GM18519 (cell line): ENCODE measurements around the gene PRG2.
"Not testable (repeated sequence)": the region's sequence is repeated elsewhere in the genome, so short reads cannot be mapped to it uniquely, and the experiment has no call there.

Experiments used
- ATAC-seq: cut with Tn5 transposase; IDR thresholded peaks from one replicate; pipeline ENCODE4 v1.9.1; 2021; ENCODE audit warnings: mild to moderate bottlenecking, moderate library complexity; ENCODE audit not compliant: unreplicated experiment, low FRiP score

PRG2 gene

DNA sequence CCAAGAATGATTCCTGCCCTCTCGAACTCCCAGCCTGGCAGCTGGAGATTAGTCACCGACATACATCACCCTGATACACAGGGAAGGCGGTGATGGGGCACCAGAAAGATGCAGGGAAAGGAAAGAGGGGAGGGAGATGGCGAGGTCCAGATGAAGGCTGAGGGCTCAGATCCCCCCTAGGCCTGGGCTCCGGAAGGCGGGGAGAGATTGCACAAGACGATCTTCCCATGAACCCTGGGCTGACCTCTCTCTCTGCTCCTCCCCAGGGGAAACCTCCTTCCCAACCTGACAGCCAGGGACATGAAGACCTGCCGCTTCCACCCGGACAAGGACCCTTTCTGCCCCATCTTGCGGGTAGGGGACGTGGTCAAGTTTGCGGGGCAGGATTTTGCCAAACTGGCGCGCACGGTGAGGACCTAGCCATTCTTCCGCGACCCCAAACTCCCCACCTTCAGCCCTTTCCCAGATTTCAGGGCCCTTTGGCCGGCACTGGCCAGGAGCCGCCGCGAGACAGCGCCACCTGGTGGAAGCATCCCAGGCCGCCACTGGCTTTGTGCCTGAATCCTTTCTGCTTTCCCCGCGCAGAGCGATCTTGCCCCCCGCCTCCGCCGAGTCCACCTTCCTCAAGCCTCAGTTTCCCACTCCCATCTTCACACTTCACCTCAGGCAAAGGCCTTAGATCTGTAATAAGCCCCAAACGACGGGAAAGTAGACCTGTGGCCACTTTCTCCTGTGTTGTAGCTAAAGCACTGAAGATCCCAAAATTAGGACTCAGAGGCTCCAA is 40.8 kb downstream of the PRG2 start:
- no peak for ATAC-seq

DNA sequence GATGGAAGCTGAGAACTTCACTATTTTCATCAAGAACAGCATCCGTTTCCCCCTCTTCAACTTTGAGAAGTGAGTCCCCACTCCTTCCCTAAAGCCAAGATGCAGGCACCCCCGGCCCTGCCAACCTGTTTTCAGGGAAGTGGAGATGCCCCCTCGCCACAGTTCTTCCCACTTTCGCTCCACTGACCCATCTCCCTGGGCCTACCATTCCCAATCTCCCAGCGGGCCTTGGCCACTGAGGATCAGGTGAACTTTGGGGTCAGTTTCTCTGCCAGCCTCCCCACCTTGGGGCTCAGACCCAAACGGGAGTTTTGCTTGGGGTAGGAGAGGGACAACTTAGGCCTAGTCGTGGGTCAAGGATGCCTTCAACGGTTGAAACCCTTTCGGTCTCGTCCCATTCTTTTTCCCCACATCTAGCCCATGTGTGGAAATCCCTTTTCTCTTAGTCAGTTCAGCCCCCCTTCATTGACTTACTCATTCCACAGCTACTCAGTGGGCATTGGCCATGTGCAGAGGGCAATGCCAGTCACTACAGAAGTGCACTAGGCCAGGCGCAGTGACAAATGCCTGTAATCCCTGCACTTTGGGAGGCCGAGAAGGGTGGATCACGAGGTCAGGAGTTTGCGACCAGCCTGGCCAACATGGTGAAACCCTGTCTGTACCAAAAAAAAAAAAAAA is 41.7 kb downstream of the PRG2 start:
- ATAC-seq, result no peak

DNA sequence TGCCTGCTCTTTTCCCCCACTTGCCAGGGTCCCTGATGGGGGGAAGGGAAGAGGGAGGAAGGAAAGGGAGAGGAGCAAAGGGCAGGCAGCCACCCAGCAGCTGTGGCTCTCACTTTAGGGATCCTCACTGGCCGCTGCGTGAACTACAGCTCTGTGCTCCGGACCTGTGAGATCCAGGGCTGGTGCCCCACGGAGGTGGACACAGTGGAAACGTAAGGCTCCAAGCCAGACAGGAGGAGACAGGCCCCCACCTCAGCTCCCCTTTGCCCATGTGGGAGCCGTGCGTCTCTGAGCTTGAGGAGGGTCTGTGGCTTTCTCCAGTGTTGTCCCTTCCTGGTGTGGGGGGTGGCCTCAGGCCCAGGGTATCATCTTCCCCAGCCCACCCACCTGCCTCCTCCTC is 42.4 kb downstream of the PRG2 start:
- no peak for ATAC-seq

DNA sequence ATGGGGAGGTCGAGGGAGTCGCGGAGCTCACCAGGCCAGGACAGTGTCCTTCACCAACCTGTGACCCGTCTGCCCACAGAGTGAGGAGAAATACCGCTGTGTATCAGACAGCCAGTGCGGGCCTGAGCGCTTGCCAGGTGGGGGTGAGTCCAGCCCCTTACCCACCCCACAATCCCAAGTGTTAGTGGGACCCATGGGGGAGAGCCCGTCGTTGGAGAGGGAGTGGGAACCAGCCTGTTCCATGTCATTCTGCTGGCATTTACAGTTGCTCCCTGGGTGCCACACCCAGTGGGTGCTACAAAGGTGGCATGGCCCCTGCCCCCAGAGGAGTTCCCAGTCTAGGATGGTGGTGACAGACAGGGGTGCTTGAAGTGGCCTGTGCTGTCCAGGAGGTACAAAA is 43.1 kb downstream of the PRG2 start:
- no peak for ATAC-seq

DNA sequence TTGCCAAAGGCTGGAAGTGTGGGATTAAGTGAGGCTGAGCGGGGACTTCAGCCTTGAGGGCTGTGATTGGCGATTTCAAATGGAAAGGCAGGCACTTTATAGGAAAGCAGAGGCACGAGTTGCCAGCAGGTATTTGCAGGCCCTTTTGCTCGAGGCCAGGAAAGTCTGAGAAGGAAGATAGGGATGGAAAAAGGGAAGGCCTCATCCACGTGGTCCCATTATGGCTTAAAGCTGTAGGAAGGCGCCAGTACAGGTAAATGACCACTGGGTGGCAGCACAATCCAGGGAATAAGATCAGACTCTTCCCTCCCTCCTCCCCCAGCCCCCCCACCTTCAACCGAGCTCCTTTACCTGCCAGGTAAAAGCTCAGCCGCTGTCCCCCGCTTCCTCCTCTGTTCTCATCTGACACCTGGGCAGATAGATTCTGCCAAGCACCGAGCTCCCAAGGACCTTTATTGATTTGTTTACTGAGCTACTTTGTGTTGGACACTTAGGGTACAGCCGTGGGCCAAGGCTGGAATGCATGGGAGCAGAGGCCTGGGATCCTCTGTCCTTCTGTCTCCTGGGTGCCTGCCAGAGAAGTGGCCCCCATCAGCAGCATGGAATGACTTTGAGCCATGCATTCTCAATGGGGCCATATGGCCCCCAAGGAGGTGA is 44.8 kb downstream of the PRG2 start:
- ATAC-seq, result no peak

DNA sequence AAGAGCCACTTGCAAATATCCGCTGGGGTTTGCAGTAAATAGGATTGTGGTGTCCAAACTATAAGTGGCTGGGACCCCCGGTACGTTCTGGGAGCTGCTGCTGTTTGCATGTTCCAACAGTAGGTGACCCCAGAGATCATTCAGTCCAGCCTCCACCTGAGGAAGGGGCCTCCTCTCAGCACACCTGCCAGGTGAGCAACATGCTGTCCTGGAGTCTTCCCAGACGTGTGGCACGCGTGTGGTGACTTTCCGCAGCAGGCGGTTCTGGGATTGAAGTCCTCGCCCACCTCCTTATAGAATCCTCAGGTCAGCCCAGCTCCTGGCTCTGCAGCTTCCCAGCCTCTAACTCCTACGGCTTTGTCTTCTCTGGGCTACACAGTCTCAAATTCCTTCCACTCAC is 45.6 kb downstream of the PRG2 start:
- ATAC-seq, result no peak

DNA sequence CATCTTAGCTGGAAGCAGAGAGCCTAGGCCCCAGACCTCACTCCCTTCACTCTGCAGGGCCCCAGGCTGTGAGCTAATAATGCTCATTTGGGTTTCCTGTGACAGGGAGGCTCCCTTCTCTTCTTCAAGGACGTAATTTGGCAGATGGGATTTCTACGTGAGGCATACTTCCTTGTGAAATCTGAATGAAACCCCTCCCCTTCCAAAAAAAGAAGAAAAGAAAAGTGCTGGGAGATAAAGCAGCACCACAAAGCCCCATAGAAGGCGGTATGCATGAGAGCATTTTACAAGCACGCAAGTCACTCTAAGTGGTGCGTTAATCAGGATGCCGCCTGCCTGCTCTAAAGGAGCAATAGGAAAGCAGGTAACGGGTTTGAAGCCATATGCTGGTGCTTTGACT is 46.6 kb downstream of the PRG2 start:
- no peak for ATAC-seq

DNA sequence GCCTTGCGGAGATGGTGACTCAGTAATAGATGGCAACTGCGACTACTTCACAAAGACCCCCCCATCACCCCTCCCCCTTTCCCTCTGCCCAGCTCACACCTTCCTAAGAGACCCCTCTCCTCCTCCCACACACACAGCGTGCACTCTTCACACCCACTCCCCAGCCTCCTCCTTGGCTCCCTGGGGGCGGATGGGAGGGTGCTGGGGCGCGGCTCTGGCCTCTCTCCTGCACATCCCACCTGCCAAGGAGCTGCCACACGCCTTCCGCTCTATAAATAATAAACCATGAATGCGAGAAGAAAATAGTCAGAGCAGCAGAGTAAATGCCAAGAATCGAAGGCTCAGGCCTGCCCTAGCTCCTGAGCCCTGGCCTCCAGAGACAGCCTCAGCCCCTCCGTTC is 47.7 kb downstream of the PRG2 start:
- ATAC-seq, result no peak

DNA sequence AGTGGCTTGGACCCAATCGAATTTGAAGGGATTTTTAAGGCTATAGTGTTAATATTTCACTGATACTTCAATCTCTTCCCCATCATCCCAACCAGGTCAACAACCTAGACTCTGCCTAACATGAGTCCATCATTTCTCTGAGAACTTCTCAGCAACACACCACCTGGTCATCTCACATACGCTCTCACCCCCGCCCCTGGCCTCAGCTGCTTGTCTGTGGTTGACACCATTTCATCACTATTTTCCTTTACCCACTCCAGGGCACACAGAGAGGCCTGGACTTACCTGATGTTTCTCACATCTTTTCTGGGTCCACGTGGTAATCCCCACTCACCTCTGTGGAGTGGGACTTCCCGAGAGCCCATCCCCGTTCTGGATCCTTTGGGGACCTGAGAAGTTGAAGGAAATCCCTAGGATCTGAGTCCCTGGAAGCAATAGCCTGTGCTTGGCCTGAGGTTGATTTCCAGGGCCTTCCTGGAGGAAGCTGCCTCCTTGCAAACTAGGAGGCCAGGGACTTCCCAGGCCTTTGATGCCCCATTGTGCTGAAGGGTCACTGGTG is 49.1 kb downstream of the PRG2 start:
- no peak for ATAC-seq

DNA sequence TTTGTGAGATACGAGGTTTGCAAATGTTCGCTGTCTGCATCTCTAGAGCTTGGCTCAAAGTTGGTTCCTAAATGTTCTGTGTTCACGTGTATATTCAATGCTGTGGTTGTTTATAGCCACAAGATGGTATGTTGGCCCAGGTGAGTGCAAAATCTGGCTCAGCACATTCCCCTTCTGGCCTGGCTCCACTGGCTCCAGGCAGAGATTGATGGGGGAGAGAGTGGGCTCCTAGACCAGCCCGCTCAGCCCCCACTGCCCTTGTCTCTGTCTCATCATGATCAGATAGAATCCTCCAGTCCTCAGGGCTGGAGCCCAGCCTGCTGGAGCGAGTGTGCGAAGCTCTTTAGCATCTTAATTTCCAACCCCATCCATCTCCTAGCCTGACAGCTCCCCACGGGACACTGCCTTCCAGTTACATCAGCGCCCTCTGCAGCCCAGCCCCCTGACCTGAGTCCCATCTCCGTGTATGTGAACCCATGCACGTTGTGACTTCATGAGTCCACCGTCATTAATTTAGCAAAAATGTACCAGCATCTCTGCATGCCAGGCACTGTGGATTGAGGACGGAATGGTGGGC is 50.3 kb downstream of the PRG2 start:
- ATAC-seq, result no peak

DNA sequence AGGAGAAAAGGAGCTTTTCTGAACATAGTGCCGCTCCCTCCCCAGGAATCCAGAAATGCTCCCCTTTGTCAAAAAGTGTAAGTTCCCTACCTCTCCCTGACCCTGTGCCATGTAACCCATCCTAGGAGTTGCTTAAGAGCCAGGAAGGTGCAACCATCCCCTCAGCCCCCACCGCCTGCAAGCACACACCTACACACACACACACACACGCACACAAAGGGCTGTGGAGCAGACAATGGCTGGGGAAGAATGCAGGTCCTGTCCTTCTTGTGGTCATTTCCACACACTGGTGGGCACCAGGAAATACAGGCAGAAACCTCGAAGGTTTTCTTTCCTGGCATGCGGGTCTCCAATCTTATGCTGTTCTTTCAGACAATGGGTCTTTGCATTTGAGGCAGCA is 51.1 kb downstream of the PRG2 start:
- no peak for ATAC-seq

DNA sequence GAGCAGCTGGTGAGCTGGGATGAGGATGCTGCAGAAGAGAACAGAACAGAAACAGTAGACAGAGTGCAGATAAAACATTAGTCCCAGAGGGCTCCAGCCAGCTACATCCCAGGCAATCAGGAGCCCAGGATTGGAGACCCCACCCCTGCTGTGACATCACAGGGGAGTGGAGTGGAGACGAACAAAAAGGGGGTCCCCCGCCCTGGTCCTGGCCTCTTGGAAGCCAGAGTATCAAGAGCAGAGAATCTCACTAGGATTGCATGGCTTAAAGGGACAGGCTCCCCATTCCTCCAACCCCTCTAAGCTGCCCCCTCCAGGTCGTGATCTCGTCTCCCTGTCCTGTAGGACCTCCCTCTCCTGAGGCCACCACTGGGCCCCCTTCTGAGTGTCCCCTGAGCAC is 52.3 kb downstream of the PRG2 start, which contains the start of gene P2RX3:
TSS of gene P2RX3 (plus strand) at position 211 of the 400 bp plus-strand sequence. CDS start 199 bp downstream, outside the sequence.
- ATAC-seq, result no peak

DNA sequence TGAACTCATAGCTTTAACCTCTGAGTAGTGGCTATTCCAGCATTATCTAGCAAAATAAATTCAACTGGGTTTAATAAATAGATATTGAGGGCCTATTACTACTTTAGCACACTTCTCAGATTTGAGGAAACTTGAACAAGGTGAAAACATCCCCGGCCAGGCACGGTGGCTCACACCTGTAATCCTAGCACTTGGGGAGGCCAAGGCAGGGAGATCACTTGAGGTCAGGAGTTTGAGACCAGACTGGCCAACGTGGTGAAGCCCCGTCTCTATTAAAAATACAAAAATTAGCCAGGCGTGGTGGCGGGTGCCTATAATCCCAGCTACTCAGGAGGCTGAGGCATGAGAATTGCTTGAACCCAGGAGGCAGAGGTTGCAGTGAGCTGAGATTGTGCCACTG is 53.6 kb downstream of the PRG2 start:
- ATAC-seq, result not testable (repeated sequence)
